ENCODE data around the gene BNC2. TPM values are rescaled to one million over a fixed set of nuclear protein-coding genes. Genes with fewer than 3 reads are reported as not detected.

The BNC2 gene
- total RNA-seq, 2 experiments from 2014 or later: not detected

DNA sequence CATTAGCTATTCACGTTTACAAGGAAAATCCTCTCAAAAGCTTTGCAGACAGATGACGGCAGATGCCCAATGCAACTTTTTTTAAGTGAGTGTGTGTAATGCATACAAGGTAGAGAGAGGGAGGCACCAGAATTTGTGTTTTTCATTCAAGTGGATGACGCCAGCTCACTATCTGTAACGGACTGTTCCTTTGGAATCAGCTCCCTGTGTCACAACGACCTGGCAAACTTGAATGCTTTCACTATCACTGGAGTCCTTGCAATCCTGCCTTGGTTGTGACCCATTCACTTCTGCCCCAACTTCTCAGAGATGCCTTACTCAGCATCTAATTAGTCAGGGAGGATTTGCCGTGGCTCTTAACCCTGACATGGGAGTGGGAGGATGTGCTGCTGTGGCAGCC is 148.5 kb downstream of the BNC2 start:
- no peak overlapping the region for H3K4me3 Mint-ChIP-seq
- H3K9me3 Mint-ChIP-seq: no peaks in the 10 kb centered on the region
- CTCF ChIA-PET: no interaction called here
- peaks cover 24% of the 10 kb centered on the region for H3K27me3 Mint-ChIP-seq
- ATAC-seq (ENCODE audit: poor library complexity) (no peak), DNase-seq (no peak)
- Histone ChIP-seq H3K4me1 (ENCODE audit: insufficient read depth, low read length) (no peaks in the 10 kb centered on the region), H3K4me3 (ENCODE audit: low read length) (no peak overlapping the region), H3K36me3 (ENCODE audit: insufficient read depth, low read length) (no peaks in the 10 kb centered on the region), H3K27ac (ENCODE audit: low read depth in 1 of 2, low read length in 2 of 2) (no peak overlapping the region), H3K9me3 (ENCODE audit: control insufficient read depth in 1 of 2, insufficient read depth in 1 of 2, low read length in 2 of 2) (peaks cover 0 to 4% of the 10 kb centered on the region in 2 experiments), H3K27me3 (ENCODE audit: control insufficient read depth in 1 of 2, insufficient read depth in 2 of 2, low read length in 2 of 2) (peaks cover 9 to 19% of the 10 kb centered on the region in 2 experiments)
- no peak for TF ChIP-seq CTCF (IDR thresholded peaks at IDR 0.05)
- POLR2A ChIA-PET: no interaction called here
- no peaks in the 10 kb centered on the region for H3K4me1 Mint-ChIP-seq (ENCODE audit: low read depth)
- intact Hi-C loops (cut with DNase I, micrococcal nuclease): no loop called here
- no peaks in the 10 kb centered on the region for H3K36me3 Mint-ChIP-seq (ENCODE audit: low read depth)
- no peak overlapping the region for H3K27ac Mint-ChIP-seq

DNA sequence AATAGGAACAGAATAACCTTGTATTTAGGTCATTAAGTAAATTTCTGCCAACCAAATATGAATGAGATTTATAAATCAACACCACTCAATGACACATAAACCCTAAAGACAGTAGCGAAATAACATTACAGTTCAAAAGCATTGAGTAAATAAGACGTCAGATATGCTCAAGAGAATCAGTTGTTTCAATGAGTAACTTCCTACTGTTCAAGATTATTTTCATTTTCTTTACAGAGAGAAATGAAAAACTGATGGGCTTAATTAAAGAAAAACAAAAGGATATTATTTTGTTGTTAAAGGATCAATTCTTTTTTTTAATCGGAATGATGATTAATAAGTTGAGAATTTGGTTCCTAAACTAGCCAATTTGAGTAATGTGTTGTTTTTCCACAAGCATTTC is 150.1 kb downstream of the BNC2 start:
- DNase-seq (no peak), ATAC-seq (ENCODE audit: poor library complexity) (no peak)
- peaks cover 9% of the 10 kb centered on the region for H3K27me3 Mint-ChIP-seq
- Histone ChIP-seq H3K4me1 (ENCODE audit: insufficient read depth, low read length) (no peaks in the 10 kb centered on the region), H3K4me3 (ENCODE audit: low read length) (no peak overlapping the region), H3K27me3 (ENCODE audit: control insufficient read depth in 1 of 2, insufficient read depth in 2 of 2, low read length in 2 of 2) (peaks cover 0 to 9% of the 10 kb centered on the region in 2 experiments), H3K9me3 (ENCODE audit: control insufficient read depth in 1 of 2, insufficient read depth in 1 of 2, low read length in 2 of 2) (no peaks in the 10 kb centered on the region), H3K27ac (ENCODE audit: low read depth in 1 of 2, low read length in 2 of 2) (no peak overlapping the region), H3K36me3 (ENCODE audit: insufficient read depth, low read length) (no peaks in the 10 kb centered on the region)
- H3K36me3 Mint-ChIP-seq (ENCODE audit: low read depth): no peaks in the 10 kb centered on the region
- ChIA-PET CTCF (no interaction called here), POLR2A (no interaction called here)
- no peak overlapping the region for H3K27ac Mint-ChIP-seq
- H3K4me1 Mint-ChIP-seq (ENCODE audit: low read depth): no peaks in the 10 kb centered on the region
- TF ChIP-seq CTCF (IDR thresholded peaks at IDR 0.05): no peak
- intact Hi-C loops (cut with DNase I, micrococcal nuclease): no loop called here
- no peak overlapping the region for H3K4me3 Mint-ChIP-seq
- H3K9me3 Mint-ChIP-seq: no peaks in the 10 kb centered on the region

DNA sequence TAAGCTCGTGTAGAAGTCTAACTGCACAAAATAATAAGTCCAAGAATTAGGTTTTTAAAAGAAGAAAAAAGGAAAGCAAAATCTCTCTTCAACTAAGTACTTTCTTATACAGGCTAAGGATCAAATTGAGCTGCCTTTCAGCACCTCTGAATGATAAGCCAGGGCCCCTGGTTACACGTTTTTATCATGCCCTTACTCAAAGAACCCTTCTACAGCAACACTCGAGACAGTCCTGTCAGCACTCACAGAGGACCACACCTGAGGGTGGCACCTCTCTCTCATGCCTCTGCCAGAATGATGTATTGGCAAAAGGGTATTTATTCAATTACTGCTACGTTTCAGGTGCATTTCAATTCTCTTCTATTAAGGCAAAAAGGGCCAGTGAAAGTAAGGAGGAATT is 150.5 kb downstream of the BNC2 start:
- POLR2A ChIA-PET: no interaction called here
- no peak overlapping the region for H3K27ac Mint-ChIP-seq
- no peaks in the 10 kb centered on the region for H3K4me1 Mint-ChIP-seq (ENCODE audit: low read depth)
- Histone ChIP-seq H3K27me3 (ENCODE audit: control insufficient read depth in 1 of 2, insufficient read depth in 2 of 2, low read length in 2 of 2) (peaks cover 0 to 9% of the 10 kb centered on the region in 2 experiments), H3K4me3 (ENCODE audit: low read length) (no peak overlapping the region), H3K4me1 (ENCODE audit: insufficient read depth, low read length) (no peaks in the 10 kb centered on the region), H3K27ac (ENCODE audit: low read depth in 1 of 2, low read length in 2 of 2) (no peak overlapping the region), H3K9me3 (ENCODE audit: control insufficient read depth in 1 of 2, insufficient read depth in 1 of 2, low read length in 2 of 2) (no peaks in the 10 kb centered on the region), H3K36me3 (ENCODE audit: insufficient read depth, low read length) (no peaks in the 10 kb centered on the region)
- CTCF ChIA-PET: no interaction called here
- DNase-seq: no peak
- no peaks in the 10 kb centered on the region for H3K36me3 Mint-ChIP-seq (ENCODE audit: low read depth)
- no peaks in the 10 kb centered on the region for H3K9me3 Mint-ChIP-seq
- no peak for ATAC-seq (ENCODE audit: poor library complexity)
- intact Hi-C loops (cut with DNase I, micrococcal nuclease): no loop called here
- TF ChIP-seq CTCF (IDR thresholded peaks at IDR 0.05): no peak
- H3K27me3 Mint-ChIP-seq: peaks cover 5% of the 10 kb centered on the region
- H3K4me3 Mint-ChIP-seq: no peak overlapping the region
